IMR-90 (cell line): ENCODE data around the gene RSBN1. TPM values are rescaled to one million over a fixed set of nuclear protein-coding genes. Genes with fewer than 3 reads are reported as not detected.

Experiments
- ATAC-seq: fragments of 200-7000 bp; cut with Tn5 transposase; 2 replicates; pipeline ENCODE4 v1.9.1; 2020; ENCODE audit warnings: low read depth, mild to moderate bottlenecking, moderate library complexity
- BruUV-seq: library from RNA; stranded (reverse); fragments of 400-500 nt; replicated peaks from 2 replicates; lab custom pipeline; 2021; lab: Mats Ljungman, UMichigan
- CTCF ChIA-PET: fragments of 300-600 bp; formaldehyde crosslinking; extraction: SDS; loops from one replicate; lab custom pipeline; 2021; ENCODE audit warnings: antibody characterized with exemption; lab: Yijun Ruan, JAX
- POLR2A ChIA-PET: fragments of 300-600 bp; sonication (Branson Sonifier 250); formaldehyde crosslinking; loops from one replicate; lab custom pipeline; 2022; ENCODE audit warnings: antibody characterized with exemption; ENCODE audit not compliant: unreplicated experiment; lab: Charles Lee
- DNase-seq: peaks from one replicate; pipeline ENCODE4 v3.0.0; 2013
- H2AFZ ChIP-seq: replicated peaks from 2 replicates; pipeline ENCODE3; 2013; ENCODE audit warnings: low read length, mild to moderate bottlenecking; ENCODE audit not compliant: poor library complexity
- H2AK5ac ChIP-seq: 2 replicates; pipeline ENCODE4 v1.6.1; 2013; ENCODE audit warnings: low read depth, low read length, inconsistent platforms
- H2AK9ac ChIP-seq: replicated peaks from 2 replicates; pipeline ENCODE3; 2013; ENCODE audit warnings: mild to moderate bottlenecking, low read depth, low read length, moderate library complexity; ENCODE audit not compliant: poor library complexity
- H2BK120ac ChIP-seq: 2 replicates; pipeline ENCODE4 v1.6.1; 2013; ENCODE audit warnings: low read depth, low read length, inconsistent platforms
- H2BK15ac ChIP-seq: 3 replicates; pipeline ENCODE4 v1.6.1; 2013; ENCODE audit warnings: low read depth, low read length, inconsistent platforms
- H2BK20ac ChIP-seq: 2 replicates; pipeline ENCODE4 v1.6.1; 2013; ENCODE audit warnings: low read depth, mild to moderate bottlenecking, inconsistent platforms, low read length, moderate library complexity
- H2BK5ac ChIP-seq: 2 replicates; pipeline ENCODE4 v1.6.1; 2013; ENCODE audit warnings: mild to moderate bottlenecking, low read depth, low read length, inconsistent platforms; ENCODE audit not compliant: poor library complexity, severe bottlenecking
- H3K14ac ChIP-seq: replicated peaks from 2 replicates; pipeline ENCODE4 v1.6.1; 2013; ENCODE audit warnings: low read depth, low read length, inconsistent platforms
- H3K18ac ChIP-seq: 2 replicates; pipeline ENCODE4 v1.6.1; 2013; ENCODE audit warnings: low read depth, low read length, control low read depth
- H3K23ac ChIP-seq: 2 replicates; pipeline ENCODE4 v1.6.1; 2013; ENCODE audit warnings: low read depth, low read length, inconsistent platforms
- H3K27ac ChIP-seq: 2 replicates; pipeline ENCODE4 v1.5.1; 2013; ENCODE audit warnings: mild to moderate bottlenecking, control low read depth, low read length; ENCODE audit not compliant: insufficient read depth
- H3K27me3 ChIP-seq: 2 replicates; pipeline ENCODE4 v1.6.1; 2013; ENCODE audit warnings: low read length; ENCODE audit not compliant: control insufficient read depth, insufficient read depth
- H3K36me3 ChIP-seq: 2 replicates; pipeline ENCODE4 v1.6.1; 2013; ENCODE audit warnings: low read length, mixed read lengths; ENCODE audit not compliant: control insufficient read depth, insufficient read depth
- H3K4ac ChIP-seq: 2 replicates; pipeline ENCODE4 v1.6.1; 2013; ENCODE audit warnings: low read depth, low read length, inconsistent platforms
- H3K4me1 ChIP-seq: 2 replicates; pipeline ENCODE4 v1.6.1; 2013; ENCODE audit warnings: low read length, mixed read lengths; ENCODE audit not compliant: control insufficient read depth, insufficient read depth
- H3K4me2 ChIP-seq: 2 replicates; pipeline ENCODE4 v1.6.1; 2013; ENCODE audit warnings: low read depth, mild to moderate bottlenecking, control low read depth, low read length, moderate library complexity
- H3K4me3 ChIP-seq: 2 replicates; pipeline ENCODE4 v1.5.1; 2013; ENCODE audit warnings: low read depth, mild to moderate bottlenecking, control low read depth, low read length, moderate library complexity; ENCODE audit not compliant: insufficient read depth
- H3K56ac ChIP-seq: 2 replicates; pipeline ENCODE4 v1.6.1; 2013; ENCODE audit warnings: low read length, inconsistent platforms; ENCODE audit not compliant: insufficient read depth; ENCODE audit errors: extremely low read depth
- H3K79me1 ChIP-seq, 2 experiments: 2 replicates each; pipeline ENCODE4 v1.6.1; 2013; ENCODE audit warnings: low read length in 2 of 2, inconsistent platforms in 1 of 2, low read depth in 1 of 2
- H3K9ac ChIP-seq: 2 replicates; pipeline ENCODE4 v1.6.1; 2013; ENCODE audit warnings: low read depth, low read length, control low read depth
- H3K9me1 ChIP-seq: 2 replicates; pipeline ENCODE4 v1.6.1; 2013; ENCODE audit warnings: low read length, inconsistent platforms; ENCODE audit not compliant: insufficient read depth
- H3K9me3 ChIP-seq: 2 replicates; pipeline ENCODE4 v1.6.1; 2013; ENCODE audit warnings: low read length; ENCODE audit not compliant: control insufficient read depth, insufficient read depth
- H4K20me1 ChIP-seq: 2 replicates; pipeline ENCODE4 v1.6.1; 2013; ENCODE audit warnings: low read length, inconsistent platforms; ENCODE audit not compliant: insufficient read depth
- H4K5ac ChIP-seq: 2 replicates; pipeline ENCODE4 v1.6.1; 2013; ENCODE audit warnings: mild to moderate bottlenecking, low read depth, low read length, control low read depth
- H4K8ac ChIP-seq, 2 experiments: 2 replicates each; pipeline ENCODE4 v1.6.1; 2013; ENCODE audit warnings: low read depth in 2 of 2, low read length in 2 of 2, control low read depth in 1 of 2, inconsistent platforms in 1 of 2
- H4K91ac ChIP-seq: 2 replicates; pipeline ENCODE4 v1.6.1; 2013; ENCODE audit warnings: low read depth, low read length, inconsistent platforms; ENCODE audit not compliant: insufficient read depth
- BHLHE40 ChIP-seq: fragments of 150-350 bp; IDR thresholded peaks from 2 replicates; pipeline ENCODE4 v1.6.1; 2016; ENCODE audit warnings: mild to moderate bottlenecking, low read depth, low read length
- CEBPB ChIP-seq: IDR thresholded peaks from 2 replicates; pipeline ENCODE4 v1.6.1; 2012; ENCODE audit warnings: low read depth, low read length, improper control_type of control experiment
- FOS ChIP-seq: fragments of 150-350 bp; IDR thresholded peaks from 2 replicates; pipeline ENCODE4 v1.6.1; 2016; ENCODE audit warnings: low read depth, low read length
- MAFK ChIP-seq: IDR thresholded peaks from 2 replicates; pipeline ENCODE4 v1.6.1; 2012; ENCODE audit warnings: low read depth, low read length, improper control_type of control experiment
- MAZ ChIP-seq: IDR thresholded peaks from 2 replicates; pipeline ENCODE4 v1.6.1; 2012; ENCODE audit warnings: low read depth, mild to moderate bottlenecking, low read length, improper control_type of control experiment, moderate library complexity, borderline replicate concordance
- MXI1 ChIP-seq: IDR thresholded peaks from 2 replicates; pipeline ENCODE4 v1.6.1; 2012; ENCODE audit warnings: low read depth, mild to moderate bottlenecking, low read length, moderate library complexity, borderline replicate concordance
- NFE2L2 ChIP-seq: fragments of 150-350 bp; IDR thresholded peaks from 2 replicates; pipeline ENCODE4 v1.6.1; 2016; ENCODE audit warnings: low read depth, mild to moderate bottlenecking, low read length
- POLR2A ChIP-seq: IDR thresholded peaks from 2 replicates; pipeline ENCODE4 v1.6.1; 2012; ENCODE audit warnings: mild to moderate bottlenecking, low read depth, low read length
- RAD21 ChIP-seq: IDR thresholded peaks from 2 replicates; pipeline ENCODE4 v1.6.1; 2012; ENCODE audit warnings: low read length, improper control_type of control experiment
- RCOR1 ChIP-seq: IDR thresholded peaks from 2 replicates; pipeline ENCODE4 v1.6.1; 2012; ENCODE audit warnings: mild to moderate bottlenecking, low read length, improper control_type of control experiment; ENCODE audit not compliant: insufficient replicate concordance
- RFX5 ChIP-seq: IDR thresholded peaks from 2 replicates; pipeline ENCODE4 v1.8.0; 2012; ENCODE audit warnings: low read depth, mild to moderate bottlenecking, low read length, moderate library complexity
- SMC3 ChIP-seq: fragments of 150-350 bp; IDR thresholded peaks from 2 replicates; pipeline ENCODE4 v1.6.1; 2016; ENCODE audit warnings: low read depth, mild to moderate bottlenecking, antibody characterized with exemption, low read length, moderate library complexity
- USF2 ChIP-seq: fragments of 150-350 bp; IDR thresholded peaks from 2 replicates; pipeline ENCODE4 v1.6.1; 2017; ENCODE audit warnings: mild to moderate bottlenecking, antibody characterized with exemption, low read length, low read depth
- WGBS, 2 experiments: methylation state at CpG; one replicate each; pipeline versions ENCODE4 v1.1.5 to v1.1.7; 2013; ENCODE audit warnings: missing lambda C conversion rate in 2 of 2; ENCODE audit not compliant: insufficient read length in 1 of 2; ENCODE audit errors: extremely low coverage in 2 of 2; 5-methylcytosine and 5-hydroxymethylcytosine counted together
- dilution Hi-C: fragments of 300-500 bp; cut with HindIII; formaldehyde crosslinking; loops from one replicate; pipeline ENCODE4 v1.14.3; 2018; ENCODE audit warnings: low sequenced_read_pairs; ENCODE audit not compliant: unreplicated experiment
- in situ Hi-C: fragments of 300-500 bp; cut with MboI; formaldehyde crosslinking; loops from 3 replicates; pipeline ENCODE4 v1.14.3; 2019; ENCODE audit warnings: low sequenced_read_pairs, inconsistent platforms, mixed read lengths
- intact Hi-C: fragments of 100-400 bp; cut with micrococcal nuclease; formaldehyde crosslinking; loops from 2 replicates; pipeline ENCODE4 v1.10.0; 2022
- polyA plus RNA-seq, 3 experiments: library from polyadenylated mRNA; depleted of rRNA; stranded (reverse); fragments of >200 nt; gene quantifications; 2 replicates each; pipeline ENCODE4 v1.2.3, GENCODE V29; 2012; ENCODE audit warnings: low replicate concordance in 1 of 3
- total RNA-seq: library from RNA; depleted of rRNA; stranded (reverse); fragments of >200 nt; gene quantifications from 2 replicates; pipeline ENCODE4 v1.2.3, GENCODE V29; 2012
- TF ChIP-seq, protein P1 (sequence below): conservative IDR thresholded peaks from 2 replicates; pipeline ENCODE4 v1.5.1; 2012; ENCODE audit warnings: mild to moderate bottlenecking, low read depth, low read length, improper control_type of control experiment

Gene RSBN1
- total and polyA plus RNA-seq, 2 of the 4 experiments (the other 2 are of a cell fraction): 5.3 to 11.7 TPM

- H2AK5ac ChIP-seq: no peak overlapping the region
- no peak overlapping the region for H2BK120ac ChIP-seq
- H3K79me1 ChIP-seq: peaks cover 11% of the 10 kb centered on the region in 2 experiments; a peak in 3 of 4 replicates
- H3K9me1 ChIP-seq: no peaks in the 10 kb centered on the region
- no peak overlapping the region for H3K4ac ChIP-seq
- no peak overlapping the region for H3K56ac ChIP-seq
- TF ChIP-seq SMC3: no peak
- TF ChIP-seq NFE2L2: no peak
- TF ChIP-seq USF2: no peak
- TF ChIP-seq, protein P1, sequence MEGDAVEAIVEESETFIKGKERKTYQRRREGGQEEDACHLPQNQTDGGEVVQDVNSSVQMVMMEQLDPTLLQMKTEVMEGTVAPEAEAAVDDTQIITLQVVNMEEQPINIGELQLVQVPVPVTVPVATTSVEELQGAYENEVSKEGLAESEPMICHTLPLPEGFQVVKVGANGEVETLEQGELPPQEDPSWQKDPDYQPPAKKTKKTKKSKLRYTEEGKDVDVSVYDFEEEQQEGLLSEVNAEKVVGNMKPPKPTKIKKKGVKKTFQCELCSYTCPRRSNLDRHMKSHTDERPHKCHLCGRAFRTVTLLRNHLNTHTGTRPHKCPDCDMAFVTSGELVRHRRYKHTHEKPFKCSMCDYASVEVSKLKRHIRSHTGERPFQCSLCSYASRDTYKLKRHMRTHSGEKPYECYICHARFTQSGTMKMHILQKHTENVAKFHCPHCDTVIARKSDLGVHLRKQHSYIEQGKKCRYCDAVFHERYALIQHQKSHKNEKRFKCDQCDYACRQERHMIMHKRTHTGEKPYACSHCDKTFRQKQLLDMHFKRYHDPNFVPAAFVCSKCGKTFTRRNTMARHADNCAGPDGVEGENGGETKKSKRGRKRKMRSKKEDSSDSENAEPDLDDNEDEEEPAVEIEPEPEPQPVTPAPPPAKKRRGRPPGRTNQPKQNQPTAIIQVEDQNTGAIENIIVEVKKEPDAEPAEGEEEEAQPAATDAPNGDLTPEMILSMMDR: no peak
- TF ChIP-seq FOS: no peak
- TF ChIP-seq RFX5: no peak
- no peak for TF ChIP-seq MAFK
- no peak for TF ChIP-seq RAD21
- TF ChIP-seq RCOR1: no peak
- TF ChIP-seq POLR2A: no peak
- no peak for TF ChIP-seq MXI1
- TF ChIP-seq BHLHE40: no peak
- TF ChIP-seq MAZ: no peak
- no peak for TF ChIP-seq CEBPB
- ChIA-PET POLR2A (no interaction called here), CTCF (no interaction called here)
- H3K4me3 ChIP-seq: no peak overlapping the region
- no peak overlapping the region for H3K23ac ChIP-seq
- dilution Hi-C loops (no loop called here), in situ Hi-C loops (no loop called here), intact Hi-C loops (loop anchor here (10.0 kb wide), 2 partner anchors 153 to 627 kb away; partner anchors contain the start of genes AP4B1 and DCLRE1B)
- no peak overlapping the region for H2BK15ac ChIP-seq
- no CpG with 5 or more reads among the region's 1 CpG for WGBS, 2 experiments
- H3K4me2 ChIP-seq: no peak overlapping the region
- H3K27ac ChIP-seq: no peak overlapping the region
- no peak overlapping the region for H3K18ac ChIP-seq
- no peak overlapping the region for H2AFZ ChIP-seq
- no peaks in the 10 kb centered on the region for H3K9me3 ChIP-seq
- H4K20me1 ChIP-seq: no peaks in the 10 kb centered on the region
- ATAC-seq (no peak), DNase-seq (no peak)
- no peaks in the 10 kb centered on the region for H3K4me1 ChIP-seq
- BruUV-seq: no TSS peak
- no peak overlapping the region for H2AK9ac ChIP-seq
- H4K5ac ChIP-seq: no peak overlapping the region
- H2BK20ac ChIP-seq: no peak overlapping the region
- no peak overlapping the region for H4K91ac ChIP-seq
- H4K8ac ChIP-seq: no peak overlapping the region
- peaks cover 12% of the 10 kb centered on the region for H3K36me3 ChIP-seq
- no peak overlapping the region for H3K9ac ChIP-seq
- H3K27me3 ChIP-seq: no peaks in the 10 kb centered on the region
- no peak overlapping the region for H3K14ac ChIP-seq
- H2BK5ac ChIP-seq: no peak overlapping the region
These were observed 60.8 kb downstream of the RSBN1 start for GRCh38 chr1:113751516-113751915.
